Measurements from ENCODE around the gene ZNF248.

Gene ZNF248

GRCh38 chr10:37737336-37737735 is 120.1 kb downstream of the ZNF248 start:
- DNase-seq: no peak

- no peak for DNase-seq
Measured at GRCh38 chr10:37736120-37736519, 121.3 kb downstream of the ZNF248 start.

- DNase-seq: no peak
Measured at GRCh38 chr10:37734971-37735370, 122.4 kb downstream of the ZNF248 start.
